Astrocyte (in vitro differentiated cells and primary cell): ENCODE measurements around the gene DLD. TPM values are rescaled to one million over a fixed set of nuclear protein-coding genes. Genes with fewer than 3 reads are reported as not detected.

Experiments used
- DNase-seq: peaks from one replicate; pipeline ENCODE4 v3.0.0-alpha.2; 2010; ENCODE audit warnings: low read depth
- FAIRE-seq: peaks from 2 replicates; lab custom pipeline; 2011; peaks lifted over from hg19 to GRCh38; lab: Jason Lieb, UNC
- H2AFZ ChIP-seq: 2 replicates; pipeline ENCODE4 v1.6.0; 2012; ENCODE audit warnings: low read depth, low read length, inconsistent platforms
- H3K27ac ChIP-seq: 2 replicates; pipeline ENCODE4 v1.5.1; 2011; ENCODE audit warnings: low read depth, low read length, inconsistent platforms
- H3K27me3 ChIP-seq: 2 replicates; pipeline ENCODE4 v1.6.0; 2011; ENCODE audit warnings: low read length, inconsistent platforms; ENCODE audit not compliant: insufficient read depth
- H3K36me3 ChIP-seq: 2 replicates; pipeline ENCODE4 v1.5.1; 2011; ENCODE audit warnings: low read length, inconsistent platforms; ENCODE audit not compliant: insufficient read depth
- H3K4me1 ChIP-seq: 2 replicates; pipeline ENCODE4 v1.5.1; 2011; ENCODE audit warnings: low read length, inconsistent platforms; ENCODE audit not compliant: insufficient read depth
- H3K4me2 ChIP-seq: 2 replicates; pipeline ENCODE4 v1.6.0; 2012; ENCODE audit warnings: low read length, inconsistent platforms
- H3K4me3 ChIP-seq: 2 replicates; pipeline ENCODE4 v1.5.1; 2011; ENCODE audit warnings: low read depth, mild to moderate bottlenecking, low read length, inconsistent platforms; ENCODE audit not compliant: insufficient read depth
- H3K79me2 ChIP-seq: 2 replicates; pipeline ENCODE4 v1.6.0; 2012; ENCODE audit warnings: mild to moderate bottlenecking, low read length, inconsistent platforms; ENCODE audit not compliant: insufficient read depth
- H3K9ac ChIP-seq: 2 replicates; pipeline ENCODE4 v1.6.0; 2012; ENCODE audit warnings: mild to moderate bottlenecking, low read length, inconsistent platforms
- H3K9me3 ChIP-seq: 2 replicates; pipeline ENCODE4 v1.5.1; 2012; ENCODE audit warnings: low read depth, mild to moderate bottlenecking, low read length, inconsistent platforms; ENCODE audit not compliant: insufficient read depth
- H4K20me1 ChIP-seq: 2 replicates; pipeline ENCODE4 v1.6.0; 2012; ENCODE audit warnings: low read length, inconsistent platforms; ENCODE audit not compliant: insufficient read depth
- H3K27ac Mint-ChIP-seq: one replicate; pipeline ENCODE4 v1.8.0; 2021; ENCODE audit warnings: mild to moderate bottlenecking, mixed read lengths; ENCODE audit not compliant: unreplicated experiment
- H3K27me3 Mint-ChIP-seq: one replicate; pipeline ENCODE4 v1.8.0; 2021; ENCODE audit warnings: low read depth, mixed read lengths; ENCODE audit not compliant: unreplicated experiment
- H3K36me3 Mint-ChIP-seq: one replicate; pipeline ENCODE4 v1.8.0; 2021; ENCODE audit warnings: low read depth, mixed read lengths; ENCODE audit not compliant: unreplicated experiment
- H3K4me1 Mint-ChIP-seq: one replicate; pipeline ENCODE4 v1.8.0; 2021; ENCODE audit warnings: low read depth, mixed read lengths; ENCODE audit not compliant: unreplicated experiment
- H3K4me3 Mint-ChIP-seq: one replicate; pipeline ENCODE4 v1.8.0; 2021; ENCODE audit warnings: mild to moderate bottlenecking, moderate library complexity, mixed read lengths; ENCODE audit not compliant: unreplicated experiment
- H3K9me3 Mint-ChIP-seq: one replicate; pipeline ENCODE4 v1.8.0; 2021; ENCODE audit warnings: mild to moderate bottlenecking, mixed read lengths; ENCODE audit not compliant: unreplicated experiment
- CTCF ChIP-seq: IDR thresholded peaks from 2 replicates; pipeline ENCODE4 v1.5.1; 2011; ENCODE audit warnings: low read depth, mild to moderate bottlenecking, inconsistent platforms, low read length, moderate library complexity; ENCODE audit not compliant: insufficient read depth
- EZH2 ChIP-seq: IDR thresholded peaks from 2 replicates; pipeline ENCODE4 v1.6.1; 2012; ENCODE audit warnings: mild to moderate bottlenecking, low read length, inconsistent platforms; ENCODE audit not compliant: insufficient read depth
- total RNA-seq: library from RNA; stranded (reverse); gene quantifications from 2 replicates; pipeline ENCODE4 v1.2.1, GENCODE V29; 2021

The DLD gene
- total RNA-seq, 1 donor from 2014 or later, result 73.1 TPM

GRCh38 chr7:107907790-107908189 is 16.8 kb downstream of the DLD start:
- Histone ChIP-seq H3K27ac (no peak overlapping the region), H3K79me2 (peaks cover 9% of the 10 kb centered on the region), H3K4me1 (no peaks in the 10 kb centered on the region), H3K9ac (no peak overlapping the region), H3K4me2 (no peak overlapping the region), H3K9me3 (no peaks in the 10 kb centered on the region), H4K20me1 (peaks cover 6% of the 10 kb centered on the region), H3K27me3 (no peaks in the 10 kb centered on the region), H2AFZ (no peak overlapping the region), H3K4me3 (no peak overlapping the region), H3K36me3 (peaks cover 56% of the 10 kb centered on the region)
- no peak for FAIRE-seq
- Mint-ChIP-seq H3K27ac (no peak overlapping the region), H3K4me1 (peaks cover 7% of the 10 kb centered on the region), H3K27me3 (no peaks in the 10 kb centered on the region), H3K9me3 (no peaks in the 10 kb centered on the region), H3K4me3 (no peak overlapping the region), H3K36me3 (peaks cover 11% of the 10 kb centered on the region)
- DNase-seq, result no peak
- TF ChIP-seq EZH2, result no peak
- no peak for TF ChIP-seq CTCF

GRCh38 chr7:107909445-107909844 is 18.5 kb downstream of the DLD start:
- no peaks in the 10 kb centered on the region for H3K9me3 Mint-ChIP-seq

More at GRCh38 chr7:107909445-107909844, 18.5 kb downstream of the DLD start:
- Histone ChIP-seq H3K9ac (no peak overlapping the region), H3K79me2 (peaks cover 15% of the 10 kb centered on the region), H2AFZ (no peak overlapping the region), H3K27me3 (no peaks in the 10 kb centered on the region), H3K4me2 (no peak overlapping the region), H3K4me3 (no peak overlapping the region), H3K36me3 (peaks cover 45% of the 10 kb centered on the region), H3K9me3 (no peaks in the 10 kb centered on the region), H4K20me1 (peaks cover 6% of the 10 kb centered on the region), H3K4me1 (no peaks in the 10 kb centered on the region), H3K27ac (no peak overlapping the region)
- DNase-seq (no peak), FAIRE-seq (no peak)
- peaks cover 6% of the 10 kb centered on the region for H3K4me1 Mint-ChIP-seq
- H3K27me3 Mint-ChIP-seq, result no peaks in the 10 kb centered on the region
- no peak overlapping the region for H3K27ac Mint-ChIP-seq
- peaks cover 7% of the 10 kb centered on the region for H3K36me3 Mint-ChIP-seq
- TF ChIP-seq CTCF (no peak), EZH2 (no peak)
- no peak overlapping the region for H3K4me3 Mint-ChIP-seq
